PFSK-1 (cell line): ENCODE data around the gene CCDC171.

Source experiments
- FOXP2 ChIP-seq: optimal IDR thresholded peaks from 2 replicates; pipeline ENCODE3; 2011; ENCODE audit warnings: borderline replicate concordance, control low read depth, inconsistent platforms; ENCODE audit not compliant: insufficient read depth; ENCODE audit errors: extremely low read length, extremely low read depth
- POLR2AphosphoS5 ChIP-seq: IDR thresholded peaks from 2 replicates; pipeline ENCODE4 v1.6.1; 2012; ENCODE audit warnings: low read depth, mild to moderate bottlenecking, control low read depth, low read length, moderate library complexity
- REST ChIP-seq, 2 experiments: IDR thresholded peaks; 2 replicates each; pipeline versions ENCODE4 v1.6.1 to v1.8.0; 2011 to 2012; ENCODE audit warnings: low read depth in 2 of 2, low read length in 2 of 2, control low read depth in 1 of 2, inconsistent platforms in 1 of 2, mild to moderate bottlenecking in 1 of 2, moderate library complexity in 1 of 2; ENCODE audit not compliant: insufficient read depth in 1 of 2
- SIN3A ChIP-seq: IDR thresholded peaks from 2 replicates; pipeline ENCODE4 v1.6.1; 2012; ENCODE audit warnings: mild to moderate bottlenecking, low read length, moderate library complexity, borderline replicate concordance; ENCODE audit not compliant: insufficient read depth
- TAF1 ChIP-seq: IDR thresholded peaks from 2 replicates; pipeline ENCODE4 v1.6.1; 2012; ENCODE audit warnings: low read length, control low read depth, borderline replicate concordance; ENCODE audit not compliant: insufficient read depth

CCDC171 gene

GRCh38 chr9:15942831-15943424 is 390.1 kb downstream of the CCDC171 start:
- TF ChIP-seq TAF1 (no peak), SIN3A (no peak), POLR2AphosphoS5 (no peak), FOXP2 (no peak), REST (IDR thresholded peaks at IDR 0.05; ENCODE audit: insufficient read depth in 1 of 2, low read depth in 2 of 2, low read length in 2 of 2) (no peak)

- no peak for TF ChIP-seq SIN3A
- no peak for TF ChIP-seq POLR2AphosphoS5
- no peak for TF ChIP-seq TAF1
- no peak for TF ChIP-seq REST (IDR thresholded peaks at IDR 0.05; ENCODE audit: insufficient read depth in 1 of 2, low read depth in 2 of 2, low read length in 2 of 2)
- TF ChIP-seq FOXP2 = no peak
Measured at GRCh38 chr9:15944341-15944740, 391.5 kb downstream of the CCDC171 start.

GRCh38 chr9:15959663-15960062 is 406.8 kb downstream of the CCDC171 start:
- TF ChIP-seq TAF1 = no peak
- no peak for TF ChIP-seq FOXP2
- TF ChIP-seq SIN3A = no peak
- TF ChIP-seq REST (IDR thresholded peaks at IDR 0.05; ENCODE audit: insufficient read depth in 1 of 2, low read depth in 2 of 2, low read length in 2 of 2) = no peak
- no peak for TF ChIP-seq POLR2AphosphoS5

- TF ChIP-seq POLR2AphosphoS5 (no peak), FOXP2 (no peak)
Measured at GRCh38 chr9:15961217-15961616, 408.4 kb downstream of the CCDC171 start.

- no peak for TF ChIP-seq TAF1
- TF ChIP-seq FOXP2 = no peak
- no peak for TF ChIP-seq SIN3A
- TF ChIP-seq REST (IDR thresholded peaks at IDR 0.05; ENCODE audit: insufficient read depth in 1 of 2, low read depth in 2 of 2, low read length in 2 of 2) = no peak
- no peak for TF ChIP-seq POLR2AphosphoS5
Measured at GRCh38 chr9:15965246-15965745, 412.5 kb downstream of the CCDC171 start.
